HuH-7.5 (cell line): ENCODE data around the gene GJB6.

Experiments
- DNase-seq: peaks from one replicate; pipeline ENCODE4 v3.0.0; 2011; ENCODE audit warnings: low spot score

The GJB6 gene

DNA sequence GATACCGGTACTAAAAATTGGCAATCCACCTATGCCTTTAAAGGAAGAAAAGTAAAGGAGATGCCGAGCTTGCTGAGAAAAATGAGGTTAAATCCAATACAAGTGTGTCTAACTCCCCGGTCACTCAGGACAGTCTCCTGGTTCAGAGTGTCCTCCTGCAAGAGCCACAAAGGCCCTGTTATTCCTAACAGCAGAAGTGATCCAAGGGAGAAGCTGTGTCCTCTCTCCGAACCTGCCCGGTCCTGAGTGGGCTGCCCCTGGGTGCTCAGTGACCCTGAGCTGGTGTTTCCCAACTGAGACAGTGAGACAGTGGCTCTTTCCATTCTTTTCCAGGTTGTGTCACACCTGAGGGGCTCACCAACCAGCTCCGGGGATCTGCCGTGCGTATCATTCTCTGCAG is 4.8 kb downstream of the GJB6 start:
- no peak for DNase-seq

GRCh38 chr13:20222553-20222952 is 9.6 kb downstream of the GJB6 start:
- DNase-seq = no peak

GRCh38 chr13:20221772-20222171 is 10.3 kb downstream of the GJB6 start:
- DNase-seq = no peak

- DNase-seq = no peak
Measured at GRCh38 chr13:20219577-20219976, 12.5 kb downstream of the GJB6 start.

GRCh38 chr13:20217168-20217567 is 15.0 kb downstream of the GJB6 start:
- DNase-seq = no peak

DNA sequence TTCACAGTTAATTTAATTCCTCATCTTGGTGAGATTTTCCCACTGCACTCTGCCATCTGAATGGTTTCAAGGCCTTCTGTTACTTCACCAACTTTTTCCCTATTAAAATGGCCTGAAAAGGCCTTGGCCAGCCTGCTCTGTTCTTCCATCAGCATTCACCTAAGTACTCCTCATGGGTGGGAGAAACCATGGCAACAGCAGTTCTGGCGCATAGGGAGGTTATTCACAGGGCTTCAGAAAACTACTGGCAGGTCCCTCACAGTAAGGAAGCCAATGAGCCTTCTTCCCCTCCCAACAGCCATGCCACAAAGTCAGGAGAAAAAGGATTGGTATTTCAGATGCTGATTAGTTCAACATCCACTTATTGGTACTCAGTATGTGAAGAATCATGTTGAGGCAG is 22.2 kb downstream of the GJB6 start:
- DNase-seq = no peak

GRCh38 chr13:20206698-20207235 is 25.4 kb downstream of the GJB6 start:
- DNase-seq = no peak

- no peak for DNase-seq
Measured at GRCh38 chr13:20206065-20206697, 25.9 kb downstream of the GJB6 start.

DNA sequence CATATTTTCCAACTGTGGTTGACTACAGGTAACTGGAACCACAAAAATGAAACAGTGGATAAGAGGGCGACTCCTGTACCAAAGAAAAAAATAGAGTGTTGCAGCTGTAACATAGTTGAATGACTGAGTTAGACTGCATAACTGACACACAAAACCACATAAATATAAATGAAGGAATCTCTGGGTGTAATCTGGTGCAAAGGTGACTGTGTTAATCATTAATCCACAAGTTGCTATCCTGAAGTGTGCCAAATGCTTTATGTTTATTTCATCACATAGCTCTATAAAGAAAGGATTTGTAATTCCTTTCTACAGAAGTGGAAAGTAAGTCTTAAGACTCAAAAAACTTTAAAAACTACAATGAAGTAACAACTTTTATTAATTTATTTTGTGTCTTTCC is 33.3 kb downstream of the GJB6 start:
- DNase-seq = no peak

DNA sequence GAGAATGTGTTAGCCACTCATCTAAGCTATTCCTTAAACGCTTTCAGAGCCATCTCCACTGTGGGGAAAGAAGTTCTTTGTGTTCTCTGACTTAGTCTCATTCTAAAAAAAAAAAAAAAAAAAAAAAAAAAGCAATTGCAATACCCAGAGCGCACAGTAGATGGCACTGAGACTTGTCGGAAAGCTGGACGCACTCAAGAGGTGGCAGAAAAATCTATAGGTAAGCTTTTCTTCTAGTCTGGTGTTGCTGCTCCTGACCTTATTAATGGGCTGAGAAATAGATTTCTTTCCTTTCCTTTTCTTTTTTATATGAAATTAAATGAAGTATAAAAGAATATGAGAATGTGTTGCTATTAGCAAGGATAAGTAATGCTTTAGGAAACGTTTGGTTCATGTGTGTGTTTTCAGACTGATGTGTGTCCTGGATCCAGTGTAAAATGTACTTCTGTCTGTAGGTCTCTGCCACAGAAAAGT is 34.7 kb downstream of the GJB6 start:
- DNase-seq = peak; percentile 56

GRCh38 chr13:20195801-20196200 is 36.3 kb downstream of the GJB6 start:
- no peak for DNase-seq

DNA sequence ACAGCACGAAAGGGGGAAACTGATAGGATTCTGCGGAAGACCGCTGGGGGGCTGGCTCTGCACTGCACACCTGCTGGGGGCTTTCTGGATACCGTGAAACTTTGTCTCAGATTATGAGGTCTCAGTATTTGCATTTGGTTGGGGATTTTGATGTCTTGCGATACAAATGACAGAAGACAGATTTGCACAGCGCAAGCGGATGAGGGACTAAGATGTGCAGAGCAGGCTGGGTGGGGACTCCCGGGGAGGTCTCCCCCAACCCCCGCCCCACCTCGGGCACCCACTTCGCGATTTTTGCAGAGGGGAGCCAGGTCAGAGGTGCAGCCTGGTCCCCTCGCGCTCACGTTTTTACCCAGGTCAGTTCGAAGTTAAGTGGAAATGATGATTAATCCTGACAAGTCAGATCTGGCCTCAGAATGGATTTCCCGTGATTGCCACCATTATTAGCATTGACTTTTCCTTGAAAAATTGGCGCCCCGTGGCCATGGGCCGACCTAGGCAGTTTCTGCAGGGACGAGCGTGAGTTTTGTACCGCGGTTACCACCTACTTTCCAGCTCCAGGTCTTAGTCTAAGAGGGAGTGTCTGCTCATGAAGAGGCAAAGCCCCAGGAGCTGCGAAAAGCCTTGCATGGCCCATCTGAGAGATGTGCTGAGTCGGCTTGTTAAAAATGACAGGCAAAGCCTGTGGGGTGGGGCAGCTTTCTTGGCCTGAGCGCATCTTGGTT is 38.0 kb downstream of the GJB6 start:
- no peak for DNase-seq

DNA sequence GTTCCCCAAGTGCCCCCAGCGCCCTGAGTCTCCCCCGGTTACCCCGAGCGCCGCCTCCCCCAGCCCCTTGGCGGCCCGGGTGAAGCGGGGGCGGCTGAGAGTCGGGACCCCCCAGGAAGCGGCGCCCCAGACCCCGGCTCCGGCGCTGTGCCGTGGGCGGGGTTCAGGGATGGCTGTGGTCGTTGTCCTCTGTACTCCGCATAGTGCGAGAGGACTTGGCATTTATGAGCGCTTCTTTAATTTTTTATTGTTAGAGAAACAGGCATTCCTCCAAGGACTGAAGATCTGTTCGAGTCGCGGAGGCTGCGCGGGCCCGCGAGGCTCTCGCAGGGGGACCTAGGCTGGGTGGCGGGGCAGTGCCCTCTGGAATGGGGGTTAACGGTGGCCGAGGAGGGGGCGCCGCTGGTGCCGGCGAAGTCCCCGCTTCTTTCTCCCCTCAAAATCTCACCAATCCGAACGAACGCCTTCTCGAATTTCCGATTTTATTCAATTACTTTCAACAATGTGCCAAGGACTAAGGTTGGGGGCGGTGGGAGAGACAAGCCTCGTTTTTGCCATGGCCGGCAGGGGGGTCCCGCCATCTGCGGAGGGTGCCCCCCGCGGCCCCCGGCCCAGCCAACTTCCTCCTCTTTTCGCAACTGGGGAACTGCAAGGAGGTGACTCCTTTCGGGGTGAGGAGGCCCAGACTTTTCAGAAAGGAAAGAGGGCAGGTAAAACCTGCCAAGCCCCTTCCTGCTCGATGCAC is 38.8 kb downstream of the GJB6 start:
- no peak for DNase-seq

DNA sequence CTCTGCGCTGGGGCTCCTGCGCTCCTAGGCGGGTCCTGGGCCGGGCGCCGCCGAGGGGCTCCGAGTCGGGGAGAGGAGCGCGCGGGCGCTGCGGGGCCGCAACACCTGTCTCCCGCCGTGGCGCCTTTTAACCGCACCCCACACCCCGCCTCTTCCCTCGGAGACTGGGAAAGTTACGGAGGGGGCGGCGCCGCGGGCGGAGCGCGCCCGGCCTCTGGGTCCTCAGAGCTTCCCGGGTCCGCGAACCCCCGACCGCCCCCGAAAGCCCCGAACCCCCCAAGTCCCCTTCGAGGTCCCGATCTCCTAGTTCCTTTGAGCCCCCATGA is 39.3 kb downstream of the GJB6 start, which contains the start of gene GJB2:
Gene GJB2, minus strand, starts transcription at position 103 of the 326 bp plus-strand sequence. CDS start 3,357 bp downstream, outside the sequence.
- DNase-seq = no peak

- peak; percentile 60 for DNase-seq
Measured at GRCh38 chr13:20192158-20192835, 39.8 kb downstream of the GJB6 start.

DNA sequence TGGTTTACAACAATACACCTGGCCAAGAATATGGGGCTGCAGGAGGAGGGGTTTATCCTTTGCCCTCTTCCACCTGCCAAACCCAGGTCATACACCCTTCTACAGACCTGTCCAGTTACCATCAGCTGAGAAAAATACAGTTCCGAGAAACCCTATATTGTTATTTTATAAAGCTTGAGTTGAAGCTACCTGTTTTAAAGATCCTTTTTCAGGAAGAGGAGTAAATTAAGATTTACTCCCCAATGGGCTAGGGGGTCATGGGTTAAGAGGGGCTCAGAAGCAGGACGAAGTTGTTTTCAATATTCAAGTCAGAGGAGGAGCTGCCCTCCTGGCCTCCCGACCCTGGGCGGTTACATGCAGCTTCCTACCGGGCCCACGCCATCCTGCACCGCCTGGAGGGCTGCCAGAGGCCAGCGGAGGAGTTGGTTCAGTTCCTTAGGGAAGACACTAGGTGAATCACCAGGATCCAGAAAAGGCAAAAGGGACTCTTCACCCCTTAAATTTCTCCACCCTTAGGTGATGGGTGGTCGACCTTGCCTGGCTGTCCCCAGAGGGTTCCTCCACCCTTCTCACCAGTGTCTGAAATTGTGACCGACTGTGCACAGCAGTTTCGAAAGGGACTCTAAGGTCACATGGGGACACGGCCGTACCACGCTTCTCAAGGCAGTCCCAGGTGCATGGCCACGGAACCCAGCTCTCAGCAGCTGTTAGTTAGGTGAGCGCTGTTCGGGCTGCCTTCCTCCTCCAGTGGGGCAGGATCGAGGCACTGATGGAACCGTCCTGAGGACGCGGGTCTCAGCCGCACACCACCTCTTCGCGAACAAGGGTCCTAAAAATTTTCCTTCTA is 40.6 kb downstream of the GJB6 start:
- DNase-seq = no peak

DNA sequence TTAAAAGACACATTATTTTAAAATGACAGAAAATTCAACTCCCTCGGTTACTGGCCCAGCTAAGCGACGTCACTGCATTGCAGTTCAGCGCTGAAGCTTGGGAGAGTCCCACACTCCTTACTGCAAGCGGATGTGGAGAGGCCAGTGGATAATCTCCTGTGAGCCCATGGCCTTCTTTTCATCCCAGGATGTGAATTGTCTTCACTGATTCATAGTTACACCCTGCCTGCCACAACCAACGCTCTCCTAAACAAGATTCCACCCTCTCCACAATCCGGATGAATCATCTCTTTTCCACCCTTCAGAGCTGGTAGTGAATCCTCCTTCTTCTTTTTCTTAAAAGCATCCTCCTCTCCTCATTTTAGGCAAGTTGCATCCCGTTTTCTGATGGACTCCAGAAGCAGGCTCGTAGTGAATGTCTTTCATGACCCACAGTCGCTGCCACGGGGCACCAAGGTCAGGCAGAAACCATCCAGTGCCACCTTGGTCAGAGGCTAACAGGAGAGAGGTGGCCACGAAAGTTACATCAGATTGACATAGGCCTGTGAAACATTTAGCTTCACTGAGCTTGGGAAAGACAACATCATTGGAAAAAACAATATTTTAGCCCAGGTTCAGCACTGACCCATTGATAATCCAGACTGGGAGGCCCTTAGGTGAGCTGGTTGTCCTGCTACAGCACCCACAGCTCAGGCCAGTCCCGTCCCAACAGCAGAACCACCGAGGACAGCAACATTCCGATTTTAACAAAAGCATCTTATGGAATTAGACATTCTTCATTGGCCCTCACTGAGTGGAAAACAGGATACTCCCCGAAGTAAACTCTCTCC is 41.4 kb downstream of the GJB6 start:
- no peak for DNase-seq

- no peak for DNase-seq
Measured at GRCh38 chr13:20190076-20190475, 42.0 kb downstream of the GJB6 start.

GRCh38 chr13:20188667-20189553 is 43.2 kb downstream of the GJB6 start:
- no peak for DNase-seq
